LNCaP clone FGC (cell line): Measurements from ENCODE around the gene COMP.

Experiments used
- DNase-seq: peaks from one replicate; pipeline ENCODE4 v3.0.0-alpha.2; 2011; ENCODE audit warnings: low read depth
- H3K4me3 ChIP-seq: 2 replicates; pipeline ENCODE4 v1.5.1; 2011; ENCODE audit warnings: mild to moderate bottlenecking, low read depth, low read length, control low read depth
- CTCF ChIP-seq: IDR thresholded peaks from 2 replicates; pipeline ENCODE4 v1.5.1; 2012; ENCODE audit warnings: mild to moderate bottlenecking; ENCODE audit not compliant: control insufficient read depth, insufficient read depth; ENCODE audit errors: extremely low read depth

The COMP gene

GRCh38 chr19:18790566-18791314, at the start of gene COMP:
TSS of gene COMP (minus strand) at chr19:18791305. CDS start at chr19:18791269, 36 bp downstream.
- H3K4me3 ChIP-seq = peak within 1 kb of the TSS; percentile 18; the same call in 1 of the 2 replicates

GRCh38 chr19:18840288-18841267, 49.5 kb upstream of the COMP start:
- no peak overlapping the region for H3K4me3 ChIP-seq
- DNase-seq = no peak
- TF ChIP-seq CTCF = no peak

More at GRCh38 chr19:18790566-18791314, at the start of gene COMP:
- TF ChIP-seq CTCF = no peak
- DNase-seq = no peak

- DNase-seq = peak; percentile 26
- TF ChIP-seq CTCF = 0 out of 2 replicates have a peak, but pooled peaks have one; percentile 17
- no peak overlapping the region for H3K4me3 ChIP-seq
Observed at GRCh38 chr19:18839465-18840287, 48.6 kb upstream of the COMP start.

- no peak for TF ChIP-seq CTCF
- H3K4me3 ChIP-seq = peak overlapping the region; percentile 97
- no peak for DNase-seq
Observed at GRCh38 chr19:18834644-18834984, 43.5 kb upstream of the COMP start.

GRCh38 chr19:18833849-18834643, 42.9 kb upstream of the COMP start:
- TF ChIP-seq CTCF = no peak
- H3K4me3 ChIP-seq = peak overlapping the region; percentile 97
- peak; percentile 28 for DNase-seq

- no peak for TF ChIP-seq CTCF
- no peak for DNase-seq
- peak overlapping the region; percentile 97 for H3K4me3 ChIP-seq
Observed at GRCh38 chr19:18833141-18833476, 42.0 kb upstream of the COMP start.
